NCI-H2227 (cell line): ENCODE measurements around the gene ADCY1.
"Not testable (repeated sequence)": the region's sequence is repeated elsewhere in the genome, so short reads cannot be mapped to it uniquely, and the experiment has no call there.

ENCODE experiments used
- DNase-seq: peaks from one replicate; lab custom pipeline; 2025; ENCODE audit not compliant: unreplicated experiment; lab: John Stamatoyannopoulos, UW

Gene ADCY1

GRCh38 chr7:45708046-45708950, 134.1 kb downstream of the ADCY1 start:
- no peak for DNase-seq

GRCh38 chr7:45709168-45710042, 135.2 kb downstream of the ADCY1 start:
- no peak for DNase-seq

GRCh38 chr7:45710271-45711160, 136.3 kb downstream of the ADCY1 start:
- DNase-seq: no peak

- no peak for DNase-seq
These were observed 137.0 kb downstream of the ADCY1 start for GRCh38 chr7:45711161-45711490.

GRCh38 chr7:45712057-45712689, 138.0 kb downstream of the ADCY1 start:
- DNase-seq: no peak

GRCh38 chr7:45712872-45713668, 138.9 kb downstream of the ADCY1 start:
- DNase-seq: no peak

- no peak for DNase-seq
These were observed 139.7 kb downstream of the ADCY1 start for GRCh38 chr7:45713669-45714520.

GRCh38 chr7:45714521-45714820, 140.3 kb downstream of the ADCY1 start:
- DNase-seq: no peak

- no peak for DNase-seq
These were observed 141.5 kb downstream of the ADCY1 start for GRCh38 chr7:45715471-45716352.

GRCh38 chr7:45716380-45717203, 142.4 kb downstream of the ADCY1 start:
- no peak for DNase-seq

GRCh38 chr7:45717537-45718235, 143.5 kb downstream of the ADCY1 start:
- DNase-seq: no peak

- DNase-seq: no peak
These were observed 144.5 kb downstream of the ADCY1 start for GRCh38 chr7:45718464-45719330.

- DNase-seq: no peak
These were observed 146.8 kb downstream of the ADCY1 start for GRCh38 chr7:45720989-45721388.

- no peak for DNase-seq
These were observed 147.8 kb downstream of the ADCY1 start for GRCh38 chr7:45721686-45722598.

- DNase-seq: not testable (repeated sequence)
These were observed 151.1 kb downstream of the ADCY1 start for GRCh38 chr7:45725231-45725630.
